HEK293T (cell line): ENCODE results near the gene GALT.

Source experiments
- CTCF ChIA-PET: fragments of 350-600 bp; formaldehyde crosslinking; extraction: SDS; loops from one replicate; lab custom pipeline; 2021; ENCODE audit warnings: antibody characterized with exemption, inconsistent platforms; lab: Yijun Ruan, JAX
- POLR2A ChIA-PET: fragments of 350-600 bp; formaldehyde crosslinking; extraction: SDS; loops from one replicate; lab custom pipeline; 2020; ENCODE audit warnings: antibody characterized with exemption, inconsistent platforms; lab: Yijun Ruan, JAX
- DNase-seq: peaks from one replicate; pipeline ENCODE4 v3.0.0; 2012; ENCODE audit warnings: mixed read lengths; ENCODE audit errors: extremely low spot score
- ARNT ChIP-seq: fragments of 450-650 bp; IDR thresholded peaks from 2 replicates; pipeline ENCODE4 v1.6.1; 2017; ENCODE audit warnings: mild to moderate bottlenecking
- BHLHE40 ChIP-seq: fragments of 450-650 bp; IDR thresholded peaks from 2 replicates; pipeline ENCODE4 v1.6.1; 2016; ENCODE audit warnings: mild to moderate bottlenecking, moderate library complexity, borderline replicate concordance
- CTBP1 ChIP-seq: fragments of 450-650 bp; IDR thresholded peaks from 2 replicates; pipeline ENCODE4 v1.6.1; 2016; ENCODE audit warnings: borderline replicate concordance
- ELF4 ChIP-seq: fragments of 450-650 bp; IDR thresholded peaks from 2 replicates; pipeline ENCODE4 v1.6.1; 2017; ENCODE audit warnings: antibody characterized with exemption
- FOXA1 ChIP-seq: fragments of 450-650 bp; IDR thresholded peaks from 2 replicates; pipeline ENCODE4 v1.6.1; 2016; ENCODE audit warnings: mild to moderate bottlenecking
- FOXK2 ChIP-seq: fragments of 450-650 bp; IDR thresholded peaks from 2 replicates; pipeline ENCODE4 v1.6.1; 2016; ENCODE audit warnings: mild to moderate bottlenecking
- FOXM1 ChIP-seq: fragments of 450-650 bp; IDR thresholded peaks from 2 replicates; pipeline ENCODE4 v1.6.1; 2017; ENCODE audit warnings: mild to moderate bottlenecking, borderline replicate concordance
- HDGF ChIP-seq: fragments of 450-650 bp; IDR thresholded peaks from 2 replicates; pipeline ENCODE4 v1.6.1; 2017; ENCODE audit warnings: antibody characterized with exemption, borderline replicate concordance
- L3MBTL2 ChIP-seq: fragments of 450-650 bp; conservative IDR thresholded peaks from 2 replicates; pipeline ENCODE4 v1.6.1; 2016; ENCODE audit warnings: mild to moderate bottlenecking
- LEF1 ChIP-seq: fragments of 450-650 bp; IDR thresholded peaks from 2 replicates; pipeline ENCODE4 v1.6.1; 2017; ENCODE audit warnings: mild to moderate bottlenecking, borderline replicate concordance
- NFRKB ChIP-seq: fragments of 450-650 bp; IDR thresholded peaks from 2 replicates; pipeline ENCODE4 v1.6.1; 2016; ENCODE audit warnings: mild to moderate bottlenecking, moderate library complexity
- SP1 ChIP-seq: fragments of 450-650 bp; IDR thresholded peaks from 2 replicates; pipeline ENCODE4 v1.6.1; 2017
- SUZ12 ChIP-seq: fragments of 450-650 bp; IDR thresholded peaks from 2 replicates; pipeline ENCODE4 v1.6.1; 2016; ENCODE audit warnings: mild to moderate bottlenecking
- TARDBP ChIP-seq: fragments of 450-650 bp; IDR thresholded peaks from 2 replicates; pipeline ENCODE4 v1.6.1; 2016
- ZNF384 ChIP-seq: fragments of 450-650 bp; IDR thresholded peaks from 2 replicates; pipeline ENCODE4 v1.6.1; 2016
- TF ChIP-seq, protein P1 (sequence below): fragments of 450-650 bp; IDR thresholded peaks from 2 replicates; pipeline ENCODE4 v1.6.1; 2016

Gene GALT

DNA sequence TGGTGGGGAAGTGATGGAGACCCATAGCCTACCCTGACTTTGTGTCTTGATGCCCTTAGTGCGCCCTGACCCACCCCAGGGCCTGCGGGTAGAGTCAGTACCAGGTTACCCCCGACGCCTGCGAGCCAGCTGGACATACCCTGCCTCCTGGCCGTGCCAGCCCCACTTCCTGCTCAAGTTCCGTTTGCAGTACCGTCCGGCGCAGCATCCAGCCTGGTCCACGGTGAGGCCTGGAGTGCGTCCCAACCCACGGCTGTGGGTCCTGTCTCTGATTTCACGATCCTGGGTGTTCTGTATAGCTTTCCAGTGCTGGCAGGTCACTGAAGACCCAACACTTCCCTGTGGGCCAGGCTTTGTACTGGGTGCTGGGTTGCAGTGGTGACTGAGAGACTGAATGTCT lies 12.0 kb downstream of the GALT start:
- TF ChIP-seq LEF1, result no peak
- TF ChIP-seq ARNT, result no peak
- TF ChIP-seq HDGF, result no peak
- TF ChIP-seq SUZ12, result no peak
- TF ChIP-seq L3MBTL2, result no peak
- TF ChIP-seq TARDBP, result no peak
- no peak for TF ChIP-seq BHLHE40
- TF ChIP-seq FOXK2, result no peak
- TF ChIP-seq SP1, result no peak
- TF ChIP-seq, protein P1, sequence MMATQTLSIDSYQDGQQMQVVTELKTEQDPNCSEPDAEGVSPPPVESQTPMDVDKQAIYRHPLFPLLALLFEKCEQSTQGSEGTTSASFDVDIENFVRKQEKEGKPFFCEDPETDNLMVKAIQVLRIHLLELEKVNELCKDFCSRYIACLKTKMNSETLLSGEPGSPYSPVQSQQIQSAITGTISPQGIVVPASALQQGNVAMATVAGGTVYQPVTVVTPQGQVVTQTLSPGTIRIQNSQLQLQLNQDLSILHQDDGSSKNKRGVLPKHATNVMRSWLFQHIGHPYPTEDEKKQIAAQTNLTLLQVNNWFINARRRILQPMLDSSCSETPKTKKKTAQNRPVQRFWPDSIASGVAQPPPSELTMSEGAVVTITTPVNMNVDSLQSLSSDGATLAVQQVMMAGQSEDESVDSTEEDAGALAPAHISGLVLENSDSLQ, result no peak
- ChIA-PET POLR2A (no interaction called here), CTCF (no interaction called here)
- DNase-seq, result no peak

DNA sequence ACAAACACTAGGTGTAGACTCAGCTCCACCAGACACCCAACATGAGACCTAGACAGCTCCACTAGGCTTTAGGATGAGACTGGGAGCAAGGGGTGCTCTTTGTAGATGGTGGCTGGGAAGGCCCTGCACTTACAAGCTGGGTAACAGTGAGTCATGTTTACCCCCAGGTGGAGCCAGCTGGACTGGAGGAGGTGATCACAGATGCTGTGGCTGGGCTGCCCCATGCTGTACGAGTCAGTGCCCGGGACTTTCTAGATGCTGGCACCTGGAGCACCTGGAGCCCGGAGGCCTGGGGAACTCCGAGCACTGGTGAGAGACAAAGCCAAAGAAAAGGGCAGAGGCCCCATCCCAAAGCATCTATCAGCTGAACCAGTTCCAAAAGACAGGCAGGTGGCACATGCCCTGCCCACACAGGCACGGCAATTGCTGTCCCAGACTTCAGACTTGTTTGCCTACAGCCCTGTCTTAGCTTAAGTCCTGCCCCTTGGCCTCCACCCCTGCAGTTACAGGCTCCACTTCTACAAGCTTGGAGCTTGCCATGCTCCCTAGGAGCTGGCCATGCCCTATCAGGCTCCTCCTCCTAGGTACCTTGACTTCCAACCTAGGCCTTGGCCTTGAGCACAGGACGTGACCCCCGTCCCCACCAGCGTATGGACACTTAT lies 13.2 kb downstream of the GALT start:
- no peak for DNase-seq
- no peak for TF ChIP-seq CTBP1
- no peak for TF ChIP-seq FOXM1
- TF ChIP-seq SP1, result no peak
- TF ChIP-seq, protein P1, result no peak
- no peak for TF ChIP-seq FOXA1
- ChIA-PET POLR2A (interaction anchor here (1.2 kb wide), 1 partner anchor 21 kb away, joined by 3 read pairs; no protein-coding TSS in a partner anchor), CTCF (no interaction called here)

DNA sequence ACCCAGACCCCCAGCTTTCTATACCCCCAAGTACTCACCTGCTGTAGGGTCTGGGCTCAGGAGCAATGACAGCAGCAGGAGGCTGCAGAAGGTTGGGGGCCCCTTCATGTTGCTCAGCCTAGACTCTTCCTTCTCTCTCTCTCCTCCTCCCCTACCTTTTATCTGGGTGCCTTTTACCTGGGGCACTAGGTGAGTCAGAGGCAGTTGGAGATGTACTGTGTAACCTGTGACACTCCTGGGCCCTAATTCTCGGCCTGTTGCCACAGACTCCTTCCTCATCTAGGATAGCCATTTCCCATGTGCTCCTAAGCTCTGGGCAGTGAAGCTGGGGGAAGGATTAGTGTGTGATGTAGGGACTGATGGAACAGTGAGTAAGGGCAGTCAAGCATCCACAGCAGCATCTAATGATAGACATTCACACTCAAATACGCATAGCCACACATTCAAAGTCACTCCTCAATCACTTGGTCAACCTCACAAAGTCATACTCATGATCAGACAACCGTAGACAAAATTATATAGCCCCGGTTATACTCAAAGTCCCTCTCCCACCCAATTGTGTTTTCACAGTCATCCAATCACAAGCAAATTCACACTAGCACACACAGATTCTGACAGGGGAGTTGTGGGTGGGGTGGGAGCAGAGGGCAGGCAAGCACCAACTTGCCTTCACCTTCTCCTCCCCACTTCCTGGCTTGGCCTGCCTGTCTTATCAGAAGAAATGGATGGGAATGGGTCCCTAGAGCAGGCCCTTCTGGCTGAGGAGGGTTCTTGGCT lies 16.2 kb downstream of the GALT start, which contains the start of gene CCL27:
Gene CCL27 (minus strand): TSS at position 132 of the 777 bp plus-strand sequence. CDS start 24 bp downstream, at position 108.
- ChIA-PET POLR2A (interaction anchor here (1.2 kb wide), 1 partner anchor 16 kb away, joined by 4 read pairs; the partner anchor contains the start of gene GALT), CTCF (no interaction called here)
- no peak for TF ChIP-seq ZNF384
- TF ChIP-seq NFRKB, result no peak
- TF ChIP-seq L3MBTL2, result no peak
- TF ChIP-seq FOXA1, result no peak
- no peak for TF ChIP-seq LEF1
- no peak for TF ChIP-seq BHLHE40
- TF ChIP-seq, protein P1, result no peak
- no peak for TF ChIP-seq CTBP1
- TF ChIP-seq TARDBP, result no peak
- no peak for TF ChIP-seq HDGF
- DNase-seq, result no peak

DNA sequence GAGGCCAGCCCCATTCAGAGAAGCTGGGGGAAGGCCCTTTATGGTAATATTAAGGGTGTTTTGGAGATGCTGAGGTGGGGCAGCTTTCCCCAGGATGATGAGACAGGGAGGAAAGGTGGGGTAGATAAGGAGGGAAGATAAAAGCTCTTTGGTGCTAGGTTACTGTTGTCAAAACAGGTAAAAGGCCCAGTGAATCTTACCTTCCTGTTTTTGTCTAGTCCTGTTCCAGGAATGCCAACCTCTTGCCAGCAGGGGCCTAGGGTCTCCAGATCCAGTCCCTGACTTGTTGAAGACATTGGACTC lies 16.8 kb downstream of the GALT start:
- POLR2A ChIA-PET, result interaction anchor here (1.2 kb wide), 1 partner anchor 17 kb away, joined by 4 read pairs; the partner anchor contains the start of gene GALT
- CTCF ChIA-PET, result no interaction called here
- TF ChIP-seq CTBP1 (no peak), SP1 (no peak), FOXK2 (no peak), TARDBP (no peak), LEF1 (no peak), FOXA1 (no peak), ZNF384 (no peak), L3MBTL2 (no peak), NFRKB (no peak), FOXM1 (no peak), HDGF (no peak), SUZ12 (no peak), ARNT (no peak), ELF4 (no peak), BHLHE40 (no peak)
- TF ChIP-seq, protein P1, result no peak

DNA sequence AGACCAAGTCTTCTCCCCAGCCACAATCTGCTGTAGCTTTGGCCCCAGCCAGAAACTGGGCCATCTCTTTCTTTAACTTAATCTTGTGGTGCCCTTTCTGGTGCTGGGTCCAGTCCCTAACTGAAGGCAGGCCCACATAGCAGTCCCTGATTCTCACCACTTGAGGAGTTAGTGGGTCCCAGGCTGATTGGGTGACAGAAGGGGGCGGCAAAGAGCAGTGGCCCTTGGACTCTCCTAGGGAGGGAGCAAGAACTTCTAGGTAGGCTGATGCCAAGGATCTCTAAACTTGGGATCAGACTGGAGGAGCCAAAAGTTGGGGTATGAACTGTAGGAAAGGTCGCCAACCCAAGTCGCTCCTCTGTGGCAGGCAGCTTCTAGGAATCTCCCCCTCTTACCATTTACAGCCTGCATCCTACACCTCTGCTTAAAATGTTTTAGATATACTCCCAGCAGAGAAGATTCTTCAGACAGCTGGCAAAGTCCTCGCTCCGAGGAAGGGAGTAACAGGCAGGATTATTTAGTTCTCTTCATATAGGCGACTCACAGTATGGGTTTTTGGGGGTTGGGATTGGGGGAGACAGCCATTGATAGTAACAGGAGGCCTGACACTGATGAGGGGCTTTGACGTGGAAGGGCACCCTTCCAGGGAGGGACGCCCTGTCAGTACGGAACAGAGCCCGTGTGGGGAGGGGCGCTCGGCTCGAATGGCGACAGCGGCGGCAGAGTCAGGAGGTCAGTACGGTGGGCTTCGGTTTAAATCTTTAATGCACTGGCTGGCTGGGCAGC lies 18.0 kb downstream of the GALT start:
- ChIA-PET CTCF (interaction anchor here (1.3 kb wide), 1 partner anchor 21 kb away, joined by 3 read pairs; no protein-coding TSS in a partner anchor), POLR2A (interaction anchor here (0.7 to 1.8 kb wide), 3 partner anchors 17 to 38 kb away, joined by 3 to 11 read pairs (median 3); partner anchors contain the start of genes GALT and SIGMAR1)
- TF ChIP-seq FOXM1, result no peak
- TF ChIP-seq ARNT, result no peak
- no peak for TF ChIP-seq BHLHE40
- peak; percentile 78 for DNase-seq

More for the DNA sequence above, 16.8 kb downstream of the GALT start:
- DNase-seq, result no peak
